ENCODE data around the gene GLCCI1. TPM values are rescaled to one million over a fixed set of nuclear protein-coding genes. Genes with fewer than 3 reads are reported as not detected.

GLCCI1 gene
- polyA plus RNA-seq, 1 donor from 2014 or later: 37.2 TPM

- H4K20me1 ChIP-seq (ENCODE audit: insufficient read depth): no peaks in the 10 kb centered on the region
- no peak overlapping the region for H2AFZ ChIP-seq (ENCODE audit: low read depth, low read length)
- no peak overlapping the region for H3K9ac ChIP-seq (ENCODE audit: low read length)
- H3K27ac ChIP-seq (ENCODE audit: low read length): no peak overlapping the region
- no peak overlapping the region for H3K4me2 ChIP-seq (ENCODE audit: low read length)
- H3K9me2 ChIP-seq (ENCODE audit: insufficient read depth, low read length): no peaks in the 10 kb centered on the region
- no peaks in the 10 kb centered on the region for H3K79me2 ChIP-seq (replicated peaks; ENCODE audit: insufficient read depth, low read length)
- no peak for TF ChIP-seq EZH2 (IDR thresholded peaks at IDR 0.05; ENCODE audit: borderline replicate concordance, insufficient read depth, low read length, poor library complexity, severe bottlenecking)
- H3K9me3 ChIP-seq (ENCODE audit: low read length): peaks cover 6% of the 10 kb centered on the region
- H3F3A ChIP-seq (ENCODE audit: insufficient read depth, low read length, poor library complexity, severe bottlenecking): no peaks in the 10 kb centered on the region
- no peak overlapping the region for H3K4me3 ChIP-seq (ENCODE audit: low read length)
- no peaks in the 10 kb centered on the region for H3K27me3 ChIP-seq (ENCODE audit: insufficient read depth, low read depth, low read length)
- peaks cover 2% of the 10 kb centered on the region for H3K36me3 ChIP-seq (ENCODE audit: insufficient read depth, low read length)
These were observed 72.3 kb downstream of the GLCCI1 start for GRCh38 chr7:8040768-8041369.

GRCh38 chr7:8042796-8043535, 74.4 kb downstream of the GLCCI1 start:
- Histone ChIP-seq H3K27ac (ENCODE audit: low read length) (no peak overlapping the region), H3K27me3 (ENCODE audit: insufficient read depth, low read depth, low read length) (no peaks in the 10 kb centered on the region), H2AFZ (ENCODE audit: low read depth, low read length) (no peak overlapping the region), H4K20me1 (ENCODE audit: insufficient read depth) (no peaks in the 10 kb centered on the region), H3K4me2 (ENCODE audit: low read length) (no peak overlapping the region), H3K9me2 (ENCODE audit: insufficient read depth, low read length) (no peaks in the 10 kb centered on the region), H3K79me2 (replicated peaks; ENCODE audit: insufficient read depth, low read length) (no peaks in the 10 kb centered on the region), H3F3A (ENCODE audit: insufficient read depth, low read length, poor library complexity, severe bottlenecking) (no peaks in the 10 kb centered on the region), H3K9me3 (ENCODE audit: low read length) (no peaks in the 10 kb centered on the region), H3K36me3 (ENCODE audit: insufficient read depth, low read length) (no peaks in the 10 kb centered on the region), H3K4me3 (ENCODE audit: low read length) (no peak overlapping the region), H3K9ac (ENCODE audit: low read length) (no peak overlapping the region)
- no peak for TF ChIP-seq RAD21 (conservative IDR thresholded peaks at IDR 0.05)
- TF ChIP-seq REST (IDR thresholded peaks at IDR 0.05; ENCODE audit: borderline replicate concordance): no peak
- no peak for TF ChIP-seq SMC3 (conservative IDR thresholded peaks at IDR 0.05; ENCODE audit: poor library complexity)
- TF ChIP-seq MXI1 (conservative IDR thresholded peaks at IDR 0.05; ENCODE audit: poor library complexity, severe bottlenecking): no peak
- TF ChIP-seq EP300 (conservative IDR thresholded peaks at IDR 0.05; ENCODE audit: poor library complexity, severe bottlenecking): no peak
- TF ChIP-seq EZH2 (IDR thresholded peaks at IDR 0.05; ENCODE audit: borderline replicate concordance, insufficient read depth, low read length, poor library complexity, severe bottlenecking): no peak
- TF ChIP-seq CTCF (IDR thresholded peaks at IDR 0.05; ENCODE audit: poor library complexity, severe bottlenecking): no peak
- TF ChIP-seq TAF1 (IDR thresholded peaks at IDR 0.05; ENCODE audit: low read depth): no peak
- no peak for TF ChIP-seq POLR2AphosphoS5 (IDR thresholded peaks at IDR 0.05)
